Lower lobe of right lung (tissue), 2 donors: ENCODE measurements around the gene SF3B6. TPM values are rescaled to one million over a fixed set of nuclear protein-coding genes. Genes with fewer than 3 reads are reported as not detected.

Experiments used
- ATAC-seq, 2 donors: fragments of 200-7000 bp; cut with Tn5 transposase; one replicate each; pipeline ENCODE4 v1.9.1; 2020 to 2022; ENCODE audit warnings: mild to moderate bottlenecking in 2 of 2, moderate library complexity in 2 of 2
- DNase-seq: peaks from one replicate; pipeline ENCODE4 v3.0.0-alpha.2; 2020
- H3K27ac ChIP-seq: fragments of 200-600 bp; one replicate; pipeline ENCODE4 v1.8.0; 2022
- H3K27me3 ChIP-seq: fragments of 200-600 bp; one replicate; pipeline ENCODE4 v1.8.0; 2022; ENCODE audit warnings: low read depth
- H3K36me3 ChIP-seq: fragments of 200-600 bp; one replicate; pipeline ENCODE4 v1.8.0; 2022; ENCODE audit warnings: mild to moderate bottlenecking
- H3K4me1 ChIP-seq: fragments of 200-600 bp; one replicate; pipeline ENCODE4 v1.8.0; 2022
- H3K4me3 ChIP-seq: fragments of 200-600 bp; one replicate; pipeline ENCODE4 v1.8.0; 2022; ENCODE audit warnings: mild to moderate bottlenecking
- H3K9me3 ChIP-seq: fragments of 200-600 bp; one replicate; pipeline ENCODE4 v1.8.0; 2022
- intact Hi-C: fragments of 100-400 bp; cut with DNase I; formaldehyde crosslinking; loops from one replicate; pipeline ENCODE4 v1.11.0; 2022
- total RNA-seq: library from RNA; stranded (reverse); fragmentation: NEBNext Ultra II Directional; extraction: Animal tissue kit (Norgen Biotek cat#: 25700); gene quantifications from one replicate; pipeline ENCODE4 v1.2.1, GENCODE V29; 2021
- TF ChIP-seq, protein P1 (sequence below): fragments of 200-600 bp; IDR thresholded peaks from one replicate; pipeline ENCODE4 v1.8.0; 2022; ENCODE audit warnings: antibody characterized with exemption, mild to moderate bottlenecking
- donor health status: DM: no; HTN: yes; CAD: no; lungs with severe emphysema.

SF3B6 gene
- total RNA-seq, 1 donor from 2014 or later, result 65.5 TPM

- Histone ChIP-seq H3K27ac (peak overlapping the region; percentile 93), H3K4me3 (peak overlapping the region; percentile 96), H3K36me3 (peaks cover 56% of the 10 kb centered on the region), H3K4me1 (peaks cover 35% of the 10 kb centered on the region), H3K27me3 (no peaks in the 10 kb centered on the region), H3K9me3 (no peaks in the 10 kb centered on the region)
- intact Hi-C loops, result no loop called here
- no peak for DNase-seq
- TF ChIP-seq, protein P1, sequence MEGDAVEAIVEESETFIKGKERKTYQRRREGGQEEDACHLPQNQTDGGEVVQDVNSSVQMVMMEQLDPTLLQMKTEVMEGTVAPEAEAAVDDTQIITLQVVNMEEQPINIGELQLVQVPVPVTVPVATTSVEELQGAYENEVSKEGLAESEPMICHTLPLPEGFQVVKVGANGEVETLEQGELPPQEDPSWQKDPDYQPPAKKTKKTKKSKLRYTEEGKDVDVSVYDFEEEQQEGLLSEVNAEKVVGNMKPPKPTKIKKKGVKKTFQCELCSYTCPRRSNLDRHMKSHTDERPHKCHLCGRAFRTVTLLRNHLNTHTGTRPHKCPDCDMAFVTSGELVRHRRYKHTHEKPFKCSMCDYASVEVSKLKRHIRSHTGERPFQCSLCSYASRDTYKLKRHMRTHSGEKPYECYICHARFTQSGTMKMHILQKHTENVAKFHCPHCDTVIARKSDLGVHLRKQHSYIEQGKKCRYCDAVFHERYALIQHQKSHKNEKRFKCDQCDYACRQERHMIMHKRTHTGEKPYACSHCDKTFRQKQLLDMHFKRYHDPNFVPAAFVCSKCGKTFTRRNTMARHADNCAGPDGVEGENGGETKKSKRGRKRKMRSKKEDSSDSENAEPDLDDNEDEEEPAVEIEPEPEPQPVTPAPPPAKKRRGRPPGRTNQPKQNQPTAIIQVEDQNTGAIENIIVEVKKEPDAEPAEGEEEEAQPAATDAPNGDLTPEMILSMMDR, result no peak
- ATAC-seq, result peak; percentile 2 to 20
These were observed 866 bp upstream of the SF3B6 start for GRCh38 chr2:24076849-24077534.

DNA sequence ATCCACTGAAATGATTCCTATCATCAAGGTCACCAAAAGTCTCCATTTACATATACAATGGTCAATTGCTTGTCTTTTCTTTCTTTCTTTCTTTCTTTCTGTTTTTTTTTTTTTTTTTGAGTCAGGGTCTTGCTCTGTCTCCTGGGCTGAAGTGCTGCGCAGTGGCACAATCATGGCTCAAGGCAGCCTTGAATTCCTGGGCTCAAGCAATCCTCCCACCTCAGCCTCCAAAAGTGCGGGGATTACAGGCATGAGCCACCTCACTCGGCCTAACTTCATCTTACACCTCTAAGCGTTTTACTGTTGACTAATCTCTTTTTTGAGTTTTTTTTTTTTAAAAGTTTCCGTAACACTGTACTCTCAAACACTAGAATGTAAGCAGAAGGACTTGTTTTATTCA is 867 bp downstream of the SF3B6 start:
- no peaks in the 10 kb centered on the region for H3K9me3 ChIP-seq
- DNase-seq, result no peak
- peak overlapping the region; percentile 93 for H3K27ac ChIP-seq
- peak overlapping the region; percentile 96 for H3K4me3 ChIP-seq
- peaks cover 56% of the 10 kb centered on the region for H3K36me3 ChIP-seq
- ATAC-seq, result no peak
- intact Hi-C loops, result no loop called here
- peaks cover 25% of the 10 kb centered on the region for H3K4me1 ChIP-seq
- no peaks in the 10 kb centered on the region for H3K27me3 ChIP-seq
- TF ChIP-seq, protein P1, result no peak

- DNase-seq (no peak), ATAC-seq (no peak)
- H3K4me3 ChIP-seq, result no peak overlapping the region
- no peaks in the 10 kb centered on the region for H3K27me3 ChIP-seq
- H3K9me3 ChIP-seq, result no peaks in the 10 kb centered on the region
- intact Hi-C loops, result no loop called here
- no peak overlapping the region for H3K27ac ChIP-seq
- H3K36me3 ChIP-seq, result peaks cover 58% of the 10 kb centered on the region
- TF ChIP-seq, protein P1, result no peak
- peaks cover 25% of the 10 kb centered on the region for H3K4me1 ChIP-seq
These were observed 2.3 kb downstream of the SF3B6 start for GRCh38 chr2:24073816-24074215.

DNA sequence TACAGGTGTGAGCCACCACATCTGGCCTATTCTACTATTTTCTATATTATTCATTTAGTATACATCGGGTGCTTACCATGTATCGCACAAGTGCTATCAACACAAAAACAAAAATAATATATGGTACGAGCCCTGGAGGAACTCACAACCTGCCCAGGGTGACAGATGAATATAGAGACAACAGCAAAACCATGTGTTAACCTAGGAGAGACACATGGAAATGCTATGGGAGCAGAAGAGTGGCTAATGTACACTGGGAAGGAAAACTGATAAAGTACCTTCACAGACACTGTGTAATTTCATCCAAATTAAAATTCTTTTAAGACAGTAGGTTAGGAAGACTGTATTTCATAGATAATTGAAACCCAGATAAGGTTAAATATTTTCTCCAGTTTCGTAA is 3.9 kb downstream of the SF3B6 start:
- DNase-seq (no peak), ATAC-seq (no peak)
- Histone ChIP-seq H3K4me1 (peaks cover 15% of the 10 kb centered on the region), H3K27ac (no peak overlapping the region), H3K36me3 (peaks cover 69% of the 10 kb centered on the region), H3K9me3 (no peaks in the 10 kb centered on the region), H3K4me3 (no peak overlapping the region), H3K27me3 (no peaks in the 10 kb centered on the region)
- TF ChIP-seq, protein P1, result no peak
- intact Hi-C loops, result no loop called here

GRCh38 chr2:24065341-24065740 is 10.8 kb downstream of the SF3B6 start:
- TF ChIP-seq, protein P1, result no peak
- H3K9me3 ChIP-seq, result no peaks in the 10 kb centered on the region
- no peak for DNase-seq
- no peak overlapping the region for H3K27ac ChIP-seq
- peaks cover 66% of the 10 kb centered on the region for H3K36me3 ChIP-seq
- intact Hi-C loops, result no loop called here
- no peak for ATAC-seq
- H3K4me3 ChIP-seq, result no peak overlapping the region
- no peaks in the 10 kb centered on the region for H3K27me3 ChIP-seq
- H3K4me1 ChIP-seq, result no peaks in the 10 kb centered on the region
